Measurements from ENCODE around the gene CXCR4.

The CXCR4 gene

DNA sequence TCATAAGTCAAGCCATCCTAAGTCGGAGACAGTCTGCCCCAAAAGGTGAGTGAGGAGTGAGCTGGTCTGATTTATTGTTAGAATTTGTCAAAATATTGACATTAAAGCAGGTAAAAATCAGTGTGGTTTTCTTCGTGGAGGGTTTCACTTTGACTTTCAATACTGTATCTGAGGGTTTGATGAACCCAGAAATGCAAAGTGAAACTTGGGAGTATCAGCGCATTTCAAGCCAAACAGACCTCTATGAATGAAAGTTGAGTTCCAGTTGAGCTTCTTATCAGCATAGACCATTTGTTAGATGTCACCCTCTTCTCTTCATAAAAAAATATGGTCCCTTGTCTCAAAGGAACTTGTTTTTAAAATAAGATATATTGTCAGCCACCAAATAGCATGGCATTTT, 21.7 kb upstream of the CXCR4 start:
- H3K4me3 ChIP-seq (ENCODE audit: low read length): no peak overlapping the region
- WGBS: 94% methylated on average over 3 of the region's 3 CpGs

DNA sequence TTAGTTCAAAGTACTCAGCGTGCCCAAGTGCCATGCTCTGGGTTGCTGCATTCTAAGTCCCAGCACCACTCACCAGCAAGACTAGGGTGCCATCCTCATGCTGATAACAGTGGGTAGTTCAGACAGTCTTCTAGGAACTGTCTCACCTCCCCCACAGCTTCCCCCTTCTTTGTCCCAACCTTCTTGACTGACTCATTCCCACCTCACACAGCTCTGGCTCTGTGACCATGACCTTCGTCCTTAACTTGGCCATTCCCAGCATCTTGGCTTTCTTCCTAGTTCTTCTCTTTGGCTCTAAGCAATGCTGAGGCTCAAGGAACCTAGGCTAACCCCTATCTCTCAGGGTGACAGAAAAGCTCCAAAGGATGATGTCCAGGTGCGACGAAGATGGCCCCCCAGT, 20.0 kb upstream of the CXCR4 start:
- Histone ChIP-seq H3K27ac (ENCODE audit: low read depth, low read length) (no peak overlapping the region), H3K4me3 (ENCODE audit: low read length) (no peak overlapping the region), H3K9ac (ENCODE audit: low read depth, low read length) (no peak overlapping the region), H3K36me3 (ENCODE audit: insufficient read depth, low read length) (no peaks in the 10 kb centered on the region), H3K27me3 (ENCODE audit: insufficient read depth, low read length) (no peaks in the 10 kb centered on the region), H3K9me3 (ENCODE audit: insufficient read depth, low read depth, low read length) (no peaks in the 10 kb centered on the region), H3K4me1 (ENCODE audit: insufficient read depth, low read length) (peaks cover 13% of the 10 kb centered on the region; the same call in 1 of the 2 replicates)
- 95% methylated on average over 4 of the region's 4 CpGs for WGBS

More for the DNA sequence above, 21.7 kb upstream of the CXCR4 start:
- H3K9ac ChIP-seq (ENCODE audit: low read depth, low read length): no peak overlapping the region
- no peaks in the 10 kb centered on the region for H3K27me3 ChIP-seq (ENCODE audit: insufficient read depth, low read length)
- no peaks in the 10 kb centered on the region for H3K9me3 ChIP-seq (ENCODE audit: insufficient read depth, low read depth, low read length)
- no peak overlapping the region for H3K27ac ChIP-seq (ENCODE audit: low read depth, low read length)
- peaks cover 9% of the 10 kb centered on the region; the same call in 1 of the 2 replicates for H3K4me1 ChIP-seq (ENCODE audit: insufficient read depth, low read length)
- no peaks in the 10 kb centered on the region for H3K36me3 ChIP-seq (ENCODE audit: insufficient read depth, low read length)

DNA sequence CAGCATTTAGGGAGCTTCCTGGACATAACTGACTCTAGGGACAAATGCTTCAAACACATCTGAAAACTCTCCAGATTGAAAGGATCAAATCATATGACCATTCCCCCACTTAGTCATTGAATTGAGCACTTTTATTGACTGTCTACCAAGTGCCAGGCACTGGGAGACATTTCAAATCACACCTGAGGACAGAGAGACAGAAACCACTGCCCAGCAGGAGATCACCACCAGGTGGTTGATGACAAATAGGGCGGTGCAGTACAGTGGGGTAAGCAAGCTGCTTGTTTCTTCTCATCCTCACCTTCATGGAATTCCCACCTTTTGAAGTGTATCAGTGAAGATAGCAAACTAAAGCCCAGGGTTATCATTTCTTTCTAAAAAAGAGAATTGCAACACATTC, 19.0 kb upstream of the CXCR4 start:
- no peaks in the 10 kb centered on the region for H3K27me3 ChIP-seq (ENCODE audit: insufficient read depth, low read length)
- H3K36me3 ChIP-seq (ENCODE audit: insufficient read depth, low read length): no peaks in the 10 kb centered on the region
- H3K9ac ChIP-seq (ENCODE audit: low read depth, low read length): no peak overlapping the region
- WGBS: no CpG with 5 or more reads among the region's 1 CpG
- peaks cover 13% of the 10 kb centered on the region; the same call in 1 of the 2 replicates for H3K4me1 ChIP-seq (ENCODE audit: insufficient read depth, low read length)
- H3K9me3 ChIP-seq (ENCODE audit: insufficient read depth, low read depth, low read length): no peaks in the 10 kb centered on the region
- no peak overlapping the region for H3K4me3 ChIP-seq (ENCODE audit: low read length)
- no peak overlapping the region for H3K27ac ChIP-seq (ENCODE audit: low read depth, low read length)

DNA sequence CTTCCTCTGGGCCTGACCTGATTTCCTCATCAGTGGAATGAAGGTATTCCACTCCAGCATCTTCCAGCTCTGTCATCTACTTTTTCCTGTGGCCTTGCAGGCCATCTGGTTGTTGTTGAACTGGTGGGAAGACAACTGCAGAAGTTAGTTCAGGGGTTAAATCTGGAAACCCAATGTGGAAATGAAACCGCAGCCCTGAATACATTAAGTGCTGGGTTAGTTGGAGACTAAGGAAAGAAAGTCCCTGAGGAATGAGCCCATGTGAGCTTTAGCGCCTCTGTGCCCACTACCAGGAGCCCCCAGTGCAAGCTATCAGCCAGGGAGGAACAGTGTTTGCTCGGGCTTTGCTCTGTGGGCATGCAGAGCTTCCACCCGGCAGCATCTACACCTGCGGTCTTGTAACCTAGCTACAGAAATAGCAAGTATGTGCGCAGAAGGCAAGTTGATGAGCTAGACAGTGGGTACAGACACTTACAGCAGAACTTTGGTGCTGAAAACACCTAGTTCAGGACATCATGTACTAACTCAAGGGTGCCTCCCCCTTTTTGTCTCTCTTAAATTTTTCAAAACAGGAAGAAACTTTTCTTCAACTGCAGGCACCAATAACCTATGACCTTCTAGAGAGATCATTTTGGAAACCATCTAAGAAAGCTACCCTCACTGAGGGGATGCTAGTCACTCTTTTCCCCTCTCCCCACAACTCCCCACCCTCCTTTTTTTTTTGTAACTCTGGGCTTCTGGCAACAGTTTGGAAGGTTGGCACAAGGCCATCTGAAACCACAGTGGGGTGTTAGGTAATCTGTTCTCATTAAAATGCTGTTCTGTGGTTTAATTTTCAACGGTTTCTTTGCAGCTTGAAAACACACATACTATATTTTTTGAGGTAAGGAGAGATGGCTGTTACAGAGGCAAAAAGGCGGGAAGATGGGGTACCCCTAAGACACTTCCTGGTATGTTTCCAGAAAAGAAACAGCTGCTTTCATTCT, 18.3 kb upstream of the CXCR4 start:
- H3K4me1 ChIP-seq (ENCODE audit: insufficient read depth, low read length): peaks cover 6% of the 10 kb centered on the region; the same call in 1 of the 2 replicates
- no peak overlapping the region for H3K4me3 ChIP-seq (ENCODE audit: low read length)
- WGBS: 95% methylated on average over 7 of the region's 8 CpGs

DNA sequence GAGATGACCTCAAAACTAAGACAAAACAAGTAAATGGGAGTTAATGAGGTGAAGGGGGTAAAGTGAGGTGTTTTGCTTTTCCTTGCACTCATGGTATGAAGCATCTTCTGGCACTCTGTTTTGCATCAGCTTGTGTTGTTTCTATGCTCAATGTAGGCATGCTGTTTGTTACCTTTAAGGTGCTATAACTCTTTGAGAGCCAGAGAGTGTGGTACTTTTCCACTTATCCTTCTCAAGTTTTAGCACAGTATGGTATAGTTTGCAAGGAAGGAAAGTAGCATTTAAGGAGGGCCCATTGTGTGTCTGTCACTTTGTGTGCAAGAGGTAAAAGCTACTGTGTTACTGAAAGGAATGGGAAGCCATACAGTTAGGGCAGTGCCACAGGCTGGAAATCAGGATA, 17.5 kb upstream of the CXCR4 start:
- H3K36me3 ChIP-seq (ENCODE audit: insufficient read depth, low read length): no peaks in the 10 kb centered on the region
- no peak overlapping the region for H3K9ac ChIP-seq (ENCODE audit: low read depth, low read length)

More for the DNA sequence above, 18.3 kb upstream of the CXCR4 start:
- no peak overlapping the region for H3K9ac ChIP-seq (ENCODE audit: low read depth, low read length)
- no peaks in the 10 kb centered on the region for H3K27me3 ChIP-seq (ENCODE audit: insufficient read depth, low read length)
- H3K27ac ChIP-seq (ENCODE audit: low read depth, low read length): no peak overlapping the region
- no peaks in the 10 kb centered on the region for H3K36me3 ChIP-seq (ENCODE audit: insufficient read depth, low read length)
- no peaks in the 10 kb centered on the region for H3K9me3 ChIP-seq (ENCODE audit: insufficient read depth, low read depth, low read length)

DNA sequence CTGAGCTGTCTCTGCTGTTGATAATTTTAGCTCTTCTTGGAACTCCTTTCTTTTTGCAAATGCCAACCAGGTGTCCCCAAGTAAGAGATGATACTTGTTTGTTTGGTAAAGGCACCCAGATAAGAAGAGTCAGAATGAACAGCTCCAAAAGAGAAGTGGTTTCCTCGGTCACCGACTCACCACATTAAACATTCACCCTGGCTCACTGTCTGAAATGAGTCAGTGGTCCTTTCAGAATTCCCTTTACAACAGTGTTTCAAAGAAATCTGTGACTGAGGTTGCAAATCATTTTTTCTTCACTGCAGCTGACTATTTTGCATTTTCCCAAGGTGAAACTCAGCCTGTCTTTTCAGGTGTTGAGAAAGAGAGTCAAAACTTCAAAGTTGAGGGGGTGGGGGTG, 16.2 kb upstream of the CXCR4 start:
- Histone ChIP-seq H3K4me3 (ENCODE audit: low read length) (no peak overlapping the region), H3K9me3 (ENCODE audit: insufficient read depth, low read depth, low read length) (no peaks in the 10 kb centered on the region), H3K9ac (ENCODE audit: low read depth, low read length) (no peak overlapping the region), H3K27ac (ENCODE audit: low read depth, low read length) (no peak overlapping the region), H3K27me3 (ENCODE audit: insufficient read depth, low read length) (no peaks in the 10 kb centered on the region), H3K4me1 (ENCODE audit: insufficient read depth, low read length) (peaks cover 13% of the 10 kb centered on the region; the same call in 1 of the 2 replicates), H3K36me3 (ENCODE audit: insufficient read depth, low read length) (no peaks in the 10 kb centered on the region)
- 97% methylated on average over 2 of the region's 2 CpGs for WGBS

More for the DNA sequence above, 17.5 kb upstream of the CXCR4 start:
- Histone ChIP-seq H3K4me1 (ENCODE audit: insufficient read depth, low read length) (peaks cover 5% of the 10 kb centered on the region; the same call in 1 of the 2 replicates), H3K9me3 (ENCODE audit: insufficient read depth, low read depth, low read length) (no peaks in the 10 kb centered on the region), H3K27me3 (ENCODE audit: insufficient read depth, low read length) (no peaks in the 10 kb centered on the region), H3K4me3 (ENCODE audit: low read length) (no peak overlapping the region), H3K27ac (ENCODE audit: low read depth, low read length) (no peak overlapping the region)

DNA sequence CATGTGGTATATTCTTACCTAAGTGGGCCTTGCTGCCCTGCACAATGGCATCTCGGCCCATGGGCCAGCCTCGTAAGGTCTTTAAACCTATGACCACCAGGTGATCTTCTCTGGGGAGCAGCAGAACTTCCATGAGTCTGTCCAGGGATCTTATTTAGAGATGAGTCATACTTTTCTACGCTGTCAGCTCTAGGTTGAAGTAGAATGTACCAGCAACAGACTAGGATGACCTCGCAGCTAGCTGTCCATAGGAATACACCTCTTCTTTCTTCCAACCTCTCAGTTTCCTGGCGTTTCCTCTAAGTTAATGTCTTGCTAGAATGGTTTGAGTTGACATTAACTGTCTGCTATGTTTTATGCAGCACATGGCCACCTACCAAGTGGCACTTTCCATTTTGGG, 15.6 kb upstream of the CXCR4 start:
- H3K4me1 ChIP-seq (ENCODE audit: insufficient read depth, low read length): peaks cover 16% of the 10 kb centered on the region; the same call in 1 of the 2 replicates
- no peak overlapping the region for H3K27ac ChIP-seq (ENCODE audit: low read depth, low read length)
- no peak overlapping the region for H3K9ac ChIP-seq (ENCODE audit: low read depth, low read length)
- WGBS: 96% methylated on average over 5 of the region's 5 CpGs
- no peak overlapping the region for H3K4me3 ChIP-seq (ENCODE audit: low read length)
- no peaks in the 10 kb centered on the region for H3K27me3 ChIP-seq (ENCODE audit: insufficient read depth, low read length)
- no peaks in the 10 kb centered on the region for H3K36me3 ChIP-seq (ENCODE audit: insufficient read depth, low read length)
- H3K9me3 ChIP-seq (ENCODE audit: insufficient read depth, low read depth, low read length): no peaks in the 10 kb centered on the region

DNA sequence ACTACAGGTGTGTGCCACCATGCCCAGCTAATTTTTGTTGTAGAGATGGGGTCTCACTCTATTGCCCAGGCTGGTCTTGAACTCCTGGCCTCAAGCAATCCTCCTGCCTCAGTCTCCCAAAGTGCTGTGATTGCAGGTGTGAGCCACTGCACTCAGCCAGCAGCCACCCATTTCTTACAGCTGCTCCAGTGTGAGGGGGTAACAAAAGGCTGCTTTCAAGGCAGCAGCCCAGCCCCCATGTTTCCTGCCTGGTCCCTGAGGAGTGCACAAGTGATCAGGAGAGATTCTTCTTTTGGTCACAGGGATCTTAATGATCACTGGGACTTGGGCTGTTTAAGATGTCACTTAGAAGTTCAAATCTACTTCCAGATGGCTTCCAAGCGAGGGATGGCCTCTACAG, 15.2 kb upstream of the CXCR4 start:
- 83% methylated on average over 1 of the region's 1 CpG for WGBS
- no peak overlapping the region for H3K27ac ChIP-seq (ENCODE audit: low read depth, low read length)
- H3K4me3 ChIP-seq (ENCODE audit: low read length): no peak overlapping the region
- H3K27me3 ChIP-seq (ENCODE audit: insufficient read depth, low read length): no peaks in the 10 kb centered on the region
- no peaks in the 10 kb centered on the region for H3K9me3 ChIP-seq (ENCODE audit: insufficient read depth, low read depth, low read length)
- H3K9ac ChIP-seq (ENCODE audit: low read depth, low read length): no peak overlapping the region
- peaks cover 20% of the 10 kb centered on the region; the same call in 1 of the 2 replicates for H3K4me1 ChIP-seq (ENCODE audit: insufficient read depth, low read length)
- H3K36me3 ChIP-seq (ENCODE audit: insufficient read depth, low read length): no peaks in the 10 kb centered on the region

DNA sequence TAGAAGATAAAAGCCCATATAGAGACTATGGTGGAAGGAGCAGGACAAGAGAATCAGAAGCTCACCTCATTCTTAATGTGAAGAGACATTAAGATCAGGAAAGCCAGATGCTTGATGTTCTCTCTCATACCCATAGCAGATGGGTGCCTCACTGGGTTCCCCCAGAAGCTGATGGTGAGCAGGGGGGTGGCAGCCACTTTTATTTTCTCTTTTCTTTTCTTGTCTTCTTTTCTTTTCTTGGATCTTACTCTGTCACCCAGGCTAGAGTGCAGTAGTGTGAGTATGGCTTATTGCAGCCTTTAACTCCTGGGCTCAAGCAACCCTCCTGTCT, 14.8 kb upstream of the CXCR4 start:
- H3K4me1 ChIP-seq (ENCODE audit: insufficient read depth, low read length): peaks cover 21% of the 10 kb centered on the region
- H3K4me3 ChIP-seq (ENCODE audit: low read length): no peak overlapping the region
- H3K36me3 ChIP-seq (ENCODE audit: insufficient read depth, low read length): no peaks in the 10 kb centered on the region
- H3K9ac ChIP-seq (ENCODE audit: low read depth, low read length): no peak overlapping the region
- H3K27ac ChIP-seq (ENCODE audit: low read depth, low read length): no peak overlapping the region
- no peaks in the 10 kb centered on the region for H3K9me3 ChIP-seq (ENCODE audit: insufficient read depth, low read depth, low read length)
- H3K27me3 ChIP-seq (ENCODE audit: insufficient read depth, low read length): no peaks in the 10 kb centered on the region

DNA sequence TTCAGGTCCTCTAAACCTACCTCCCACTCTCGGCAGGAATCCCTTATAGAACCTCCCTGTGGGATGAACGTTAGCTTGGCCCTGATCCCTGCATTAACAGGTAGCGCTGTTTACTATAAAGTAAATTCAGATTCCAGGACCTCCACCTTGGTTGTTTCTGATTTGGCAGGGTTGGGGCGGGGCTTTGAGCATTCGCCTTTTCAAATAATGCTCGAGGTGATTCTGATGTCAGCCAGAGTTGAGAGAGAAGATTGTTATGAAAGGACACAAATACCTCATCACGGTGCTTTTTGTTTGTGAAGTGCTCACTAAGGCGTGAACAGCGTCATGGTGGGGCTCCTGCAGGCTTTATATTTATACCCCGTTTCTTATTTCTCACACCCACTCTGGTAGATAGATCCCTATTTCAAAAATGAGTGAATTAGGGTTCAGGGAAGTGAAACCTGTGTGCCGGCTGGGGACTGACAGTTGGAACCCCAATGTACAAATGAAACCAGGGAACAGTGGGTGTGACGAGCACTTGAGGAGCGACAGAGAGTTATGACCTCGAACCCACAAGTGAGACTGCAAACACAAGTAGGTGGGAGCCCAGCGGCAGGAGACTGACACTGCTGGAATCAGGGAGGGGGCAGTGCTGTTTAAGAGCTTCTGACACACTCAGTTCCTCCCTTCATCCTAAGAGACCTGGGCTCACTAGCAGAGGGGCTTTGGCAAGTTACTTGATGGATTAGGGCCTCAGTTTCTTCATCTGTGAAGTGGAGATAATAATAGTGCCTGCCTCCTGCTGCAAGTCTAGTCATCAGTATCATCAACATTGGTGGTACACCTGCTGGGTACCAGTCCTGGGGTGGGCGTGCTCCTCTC, 14.2 kb upstream of the CXCR4 start:
- Histone ChIP-seq H3K4me3 (ENCODE audit: low read length) (no peak overlapping the region), H3K27me3 (ENCODE audit: insufficient read depth, low read length) (no peaks in the 10 kb centered on the region), H3K27ac (ENCODE audit: low read depth, low read length) (no peak overlapping the region), H3K9ac (ENCODE audit: low read depth, low read length) (no peak overlapping the region), H3K4me1 (ENCODE audit: insufficient read depth, low read length) (peaks cover 27% of the 10 kb centered on the region), H3K36me3 (ENCODE audit: insufficient read depth, low read length) (no peaks in the 10 kb centered on the region), H3K9me3 (ENCODE audit: insufficient read depth, low read depth, low read length) (no peaks in the 10 kb centered on the region)
- WGBS: 88% methylated on average over 15 of the region's 16 CpGs

DNA sequence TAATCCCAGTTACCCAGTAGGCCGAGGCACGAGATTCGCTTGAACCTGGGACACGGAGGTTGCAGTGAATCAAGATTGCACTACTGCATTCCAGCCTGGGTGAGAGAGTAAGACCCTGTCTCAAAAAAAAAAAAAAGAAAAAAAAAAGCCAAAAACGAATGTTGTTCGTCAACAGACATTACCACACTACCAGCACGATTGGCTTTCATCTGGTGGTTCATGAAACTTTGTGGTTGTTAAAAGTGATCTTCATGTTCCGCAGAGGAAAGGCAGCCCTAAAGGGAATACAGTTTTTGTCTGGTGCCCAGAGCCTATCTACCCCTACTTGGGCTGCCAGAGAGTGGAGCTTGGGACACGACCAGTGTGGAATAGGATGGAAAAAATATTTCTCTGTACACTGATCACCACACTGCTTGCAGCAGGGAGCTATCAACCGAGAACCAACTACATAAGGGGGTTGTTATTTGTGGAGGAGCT, 13.6 kb upstream of the CXCR4 start:
- no peak overlapping the region for H3K4me3 ChIP-seq (ENCODE audit: low read length)

More for the DNA sequence above, 13.6 kb upstream of the CXCR4 start:
- H3K9me3 ChIP-seq (ENCODE audit: insufficient read depth, low read depth, low read length): no peaks in the 10 kb centered on the region
- H3K9ac ChIP-seq (ENCODE audit: low read depth, low read length): no peak overlapping the region
- H3K27me3 ChIP-seq (ENCODE audit: insufficient read depth, low read length): no peaks in the 10 kb centered on the region
- H3K27ac ChIP-seq (ENCODE audit: low read depth, low read length): no peak overlapping the region
- no peaks in the 10 kb centered on the region for H3K36me3 ChIP-seq (ENCODE audit: insufficient read depth, low read length)
- peaks cover 33% of the 10 kb centered on the region for H3K4me1 ChIP-seq (ENCODE audit: insufficient read depth, low read length)
- WGBS: 97% methylated on average over 8 of the region's 10 CpGs
